ENCODE results near the gene IKZF4. TPM values are rescaled to one million over a fixed set of nuclear protein-coding genes. Genes with fewer than 3 reads are reported as not detected.
A peak's percentile ranks its signal among the peaks of the same experiment; 100 is the strongest.

The IKZF4 gene
- polyA plus RNA-seq, 1 donor from 2014 or later, result 0.35 TPM

DNA sequence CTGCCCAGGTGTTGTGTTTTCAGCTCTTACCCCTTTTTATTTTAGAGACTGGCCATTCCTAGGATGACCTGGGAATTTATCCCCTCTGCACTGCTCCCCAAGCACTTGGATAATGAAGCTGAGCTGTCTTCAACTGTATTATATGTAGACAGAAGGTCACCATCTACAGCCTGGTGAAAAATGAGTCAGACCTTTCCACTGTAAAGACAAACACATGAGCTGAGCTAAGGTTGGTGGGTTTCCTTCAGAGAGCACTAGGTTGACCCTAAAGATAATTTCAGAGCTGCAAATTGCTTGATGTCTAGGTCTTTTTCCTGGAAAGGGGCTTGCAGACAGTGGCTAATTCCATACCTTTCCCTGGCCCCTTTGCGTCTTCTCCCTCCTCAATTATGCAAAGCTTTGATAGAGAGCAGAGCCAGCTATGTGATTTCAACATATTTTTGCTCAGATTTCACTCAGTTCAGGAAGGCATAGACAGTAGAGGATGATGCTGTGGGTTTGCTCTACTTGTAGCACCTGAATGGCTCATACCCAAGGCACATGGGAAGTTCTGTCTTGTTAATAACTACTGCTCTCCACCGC, 9.2 kb upstream of the IKZF4 start:
- Mint-ChIP-seq H3K27me3 (no peaks in the 10 kb centered on the region), H3K27ac (no peak overlapping the region), H3K4me3 (peak overlapping the region in 1 of 4 donors; percentile 74), H3K36me3 (peaks cover 5% of the 10 kb centered on the region), H3K9me3 (no peaks in the 10 kb centered on the region), H3K4me1 (peaks cover 3 to 10% (median 9%) of the 10 kb centered on the region in 3 donors)

- Mint-ChIP-seq H3K4me1 (peaks cover 0 to 3% (median 0%) of the 10 kb centered on the region in 3 donors), H3K27me3 (no peaks in the 10 kb centered on the region), H3K27ac (no peak overlapping the region), H3K36me3 (peaks cover 5% of the 10 kb centered on the region), H3K4me3 (no peak overlapping the region), H3K9me3 (no peaks in the 10 kb centered on the region)
Measured at GRCh38 chr12:56013482-56013881, 7.4 kb upstream of the IKZF4 start.

GRCh38 chr12:56014205-56014604, 6.6 kb upstream of the IKZF4 start:
- peaks cover 0 to 1% (median 0%) of the 10 kb centered on the region in 3 donors for H3K4me1 Mint-ChIP-seq
- H3K27me3 Mint-ChIP-seq, result no peaks in the 10 kb centered on the region
- H3K9me3 Mint-ChIP-seq, result no peaks in the 10 kb centered on the region
- H3K4me3 Mint-ChIP-seq, result no peak overlapping the region
- H3K36me3 Mint-ChIP-seq, result peaks cover 5% of the 10 kb centered on the region
- no peak overlapping the region for H3K27ac Mint-ChIP-seq

DNA sequence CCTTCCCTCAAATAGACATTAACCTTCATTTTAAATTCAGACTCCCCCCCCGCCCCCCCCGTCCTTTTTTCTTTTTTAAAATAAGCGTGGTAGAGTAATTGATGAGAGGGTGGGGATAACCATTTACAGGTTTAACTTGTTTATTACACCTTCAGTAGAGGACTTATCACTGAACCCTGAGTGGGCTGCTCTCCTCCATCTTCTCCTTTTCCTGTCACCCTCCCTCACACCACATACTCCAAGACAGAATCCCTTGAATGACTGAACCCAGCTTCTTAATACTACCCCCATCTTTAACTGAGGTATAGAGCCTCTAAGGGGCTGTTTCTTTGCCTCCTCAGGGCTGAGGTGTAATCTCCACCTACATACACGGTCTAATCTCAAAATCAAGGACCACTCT, 3.7 kb upstream of the IKZF4 start:
- Mint-ChIP-seq H3K4me1 (peaks cover 0 to 4% (median 0%) of the 10 kb centered on the region in 3 donors), H3K27me3 (no peaks in the 10 kb centered on the region), H3K9me3 (no peaks in the 10 kb centered on the region), H3K4me3 (no peak overlapping the region), H3K36me3 (peaks cover 2% of the 10 kb centered on the region), H3K27ac (no peak overlapping the region)

DNA sequence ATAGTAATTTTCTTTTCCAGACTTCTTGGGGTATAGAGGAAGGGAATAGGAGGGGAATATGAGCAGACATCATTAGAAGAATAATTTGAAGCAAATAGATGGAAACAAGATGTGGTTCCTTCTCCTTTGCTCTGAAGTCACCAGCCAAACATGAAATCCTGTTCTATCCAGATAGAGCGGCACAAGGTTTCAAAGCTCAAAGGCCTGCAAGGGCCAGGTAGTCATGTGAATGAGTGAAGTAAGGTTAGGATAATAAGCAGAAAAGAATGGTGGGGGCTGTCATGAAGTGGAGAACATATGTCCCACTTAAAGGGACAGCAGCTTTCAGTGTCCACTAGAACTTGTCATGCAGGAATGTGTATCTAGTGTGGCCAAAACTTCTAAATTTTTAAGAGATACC, 2.5 kb upstream of the IKZF4 start:
- Mint-ChIP-seq H3K4me3 (no peak overlapping the region), H3K27ac (peak overlapping the region in 1 of 3 donors; percentile 40)

GRCh38 chr12:56021889-56022497, 1.1 kb downstream of the IKZF4 start:
- Mint-ChIP-seq H3K27me3 (no peaks in the 10 kb centered on the region), H3K27ac (no peak overlapping the region), H3K9me3 (no peaks in the 10 kb centered on the region), H3K4me1 (peaks cover 0 to 3% (median 0%) of the 10 kb centered on the region in 3 donors), H3K4me3 (no peak overlapping the region), H3K36me3 (peaks cover 2% of the 10 kb centered on the region)

More for the DNA sequence above, 2.5 kb upstream of the IKZF4 start:
- Mint-ChIP-seq H3K4me1 (peaks cover 0 to 4% (median 0%) of the 10 kb centered on the region in 3 donors), H3K27me3 (no peaks in the 10 kb centered on the region), H3K9me3 (no peaks in the 10 kb centered on the region), H3K36me3 (peaks cover 2% of the 10 kb centered on the region)

DNA sequence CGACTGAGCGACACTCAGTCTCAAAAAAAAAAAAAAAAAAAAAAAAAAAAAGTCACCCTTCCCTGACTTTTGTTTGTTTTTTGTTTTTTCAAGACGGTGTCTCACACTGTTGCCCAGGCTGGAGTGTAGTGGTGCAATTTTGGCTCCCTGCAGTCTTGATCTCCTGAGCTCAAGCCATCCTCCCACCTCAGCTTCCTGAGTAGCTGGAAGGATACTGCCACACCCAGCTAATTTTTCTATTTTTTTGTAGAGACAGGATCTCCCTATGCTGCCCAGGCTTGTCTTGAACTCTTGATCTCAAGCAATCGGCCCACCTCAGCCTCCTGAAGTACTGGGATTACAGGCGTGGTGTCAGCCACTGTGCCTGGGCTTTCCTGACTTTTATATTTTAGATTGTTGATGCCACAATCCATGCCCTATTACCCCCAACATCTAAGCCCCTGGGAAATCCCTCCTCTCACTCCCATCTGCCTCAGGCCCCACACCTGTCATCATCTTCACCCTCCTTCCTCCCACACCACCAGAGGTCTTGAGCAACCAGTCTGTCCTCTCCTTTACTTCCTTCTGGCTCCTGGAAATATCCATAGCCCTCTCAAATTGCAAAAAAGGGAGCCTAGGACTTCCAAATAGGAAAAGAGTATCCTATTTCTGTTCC, 7.8 kb downstream of the IKZF4 start:
- no peaks in the 10 kb centered on the region for H3K4me1 Mint-ChIP-seq
- no peak overlapping the region for H3K4me3 Mint-ChIP-seq
- H3K27ac Mint-ChIP-seq, result no peak overlapping the region
- H3K36me3 Mint-ChIP-seq, result peaks cover 6% of the 10 kb centered on the region
- no peaks in the 10 kb centered on the region for H3K27me3 Mint-ChIP-seq
- no peaks in the 10 kb centered on the region for H3K9me3 Mint-ChIP-seq

GRCh38 chr12:56029166-56029519, 8.3 kb downstream of the IKZF4 start:
- H3K27me3 Mint-ChIP-seq, result no peaks in the 10 kb centered on the region
- no peak overlapping the region for H3K4me3 Mint-ChIP-seq
- H3K4me1 Mint-ChIP-seq, result no peaks in the 10 kb centered on the region
- H3K27ac Mint-ChIP-seq, result no peak overlapping the region
- peaks cover 6% of the 10 kb centered on the region for H3K36me3 Mint-ChIP-seq
- H3K9me3 Mint-ChIP-seq, result no peaks in the 10 kb centered on the region

DNA sequence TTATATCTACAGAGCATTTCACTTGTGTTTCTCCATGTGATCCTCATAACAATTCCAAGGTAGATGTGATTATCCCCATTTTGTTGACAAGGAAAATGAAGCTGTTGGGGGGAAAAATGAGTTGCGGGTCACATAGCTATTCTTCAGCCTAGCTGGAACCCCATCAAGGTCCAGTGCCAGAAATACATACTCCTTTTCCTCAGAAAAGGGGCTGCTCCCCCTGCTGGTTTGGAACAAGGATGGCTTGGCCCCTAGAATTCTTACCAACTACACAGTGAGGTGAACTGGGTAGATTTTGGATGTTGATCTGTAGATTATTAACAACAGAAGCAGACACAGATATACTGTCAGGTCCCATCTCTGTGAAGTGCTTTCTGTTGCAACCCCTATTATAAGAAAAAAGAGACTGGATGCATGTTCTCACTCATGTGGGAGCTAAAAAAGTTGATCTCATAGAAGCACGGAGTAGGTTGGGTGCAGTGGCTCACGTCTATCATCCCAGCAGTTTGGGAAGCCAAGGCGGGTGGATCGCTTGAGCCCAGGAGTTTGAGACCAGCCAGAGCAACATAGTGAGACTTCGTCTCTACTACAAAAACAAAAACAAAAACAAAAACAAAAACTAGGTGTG, 8.9 kb downstream of the IKZF4 start:
- Mint-ChIP-seq H3K4me3 (peak overlapping the region in 1 of 4 donors; percentile 46), H3K27me3 (no peaks in the 10 kb centered on the region), H3K9me3 (no peaks in the 10 kb centered on the region), H3K27ac (peak overlapping the region in 1 of 3 donors; percentile 82), H3K4me1 (no peaks in the 10 kb centered on the region), H3K36me3 (peaks cover 6% of the 10 kb centered on the region)

GRCh38 chr12:56031987-56032386, 11.1 kb downstream of the IKZF4 start:
- Mint-ChIP-seq H3K36me3 (peaks cover 10% of the 10 kb centered on the region), H3K27ac (no peak overlapping the region), H3K27me3 (no peaks in the 10 kb centered on the region), H3K9me3 (no peaks in the 10 kb centered on the region), H3K4me1 (peaks cover 0 to 1% (median 0%) of the 10 kb centered on the region in 3 donors), H3K4me3 (no peak overlapping the region)

DNA sequence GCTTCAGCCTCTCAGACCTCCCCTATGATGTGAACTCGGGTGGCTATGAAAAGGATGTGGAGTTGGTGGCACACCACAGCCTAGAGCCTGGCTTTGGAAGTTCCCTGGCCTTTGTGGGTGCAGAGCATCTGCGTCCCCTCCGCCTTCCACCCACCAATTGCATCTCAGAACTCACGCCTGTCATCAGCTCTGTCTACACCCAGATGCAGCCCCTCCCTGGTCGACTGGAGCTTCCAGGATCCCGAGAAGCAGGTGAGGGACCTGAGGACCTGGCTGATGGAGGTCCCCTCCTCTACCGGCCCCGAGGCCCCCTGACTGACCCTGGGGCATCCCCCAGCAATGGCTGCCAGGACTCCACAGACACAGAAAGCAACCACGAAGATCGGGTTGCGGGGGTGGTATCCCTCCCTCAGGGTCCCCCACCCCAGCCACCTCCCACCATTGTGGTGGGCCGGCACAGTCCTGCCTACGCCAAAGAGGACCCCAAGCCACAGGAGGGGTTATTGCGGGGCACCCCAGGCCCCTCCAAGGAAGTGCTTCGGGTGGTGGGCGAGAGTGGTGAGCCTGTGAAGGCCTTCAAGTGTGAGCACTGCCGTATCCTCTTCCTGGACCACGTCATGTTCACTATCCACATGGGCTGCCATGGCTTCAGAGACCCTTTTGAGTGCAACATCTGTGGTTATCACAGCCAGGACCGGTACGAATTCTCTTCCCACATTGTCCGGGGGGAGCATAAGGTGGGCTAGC, 13.9 kb downstream of the IKZF4 start:
- peaks cover 0 to 1% (median 0%) of the 10 kb centered on the region in 3 donors for H3K4me1 Mint-ChIP-seq
- no peak overlapping the region for H3K4me3 Mint-ChIP-seq
- peaks cover 10% of the 10 kb centered on the region for H3K36me3 Mint-ChIP-seq
- no peak overlapping the region for H3K27ac Mint-ChIP-seq
- H3K9me3 Mint-ChIP-seq, result no peaks in the 10 kb centered on the region
- H3K27me3 Mint-ChIP-seq, result no peaks in the 10 kb centered on the region

- Mint-ChIP-seq H3K27ac (peak overlapping the region in 1 of 3 donors; percentile 39), H3K27me3 (no peaks in the 10 kb centered on the region), H3K4me3 (no peak overlapping the region), H3K9me3 (no peaks in the 10 kb centered on the region), H3K4me1 (peaks cover 2 to 5% (median 4%) of the 10 kb centered on the region in 3 donors), H3K36me3 (peaks cover 8% of the 10 kb centered on the region)
Measured at GRCh38 chr12:56037161-56037560, 16.3 kb downstream of the IKZF4 start.

- no peaks in the 10 kb centered on the region for H3K27me3 Mint-ChIP-seq
- peak overlapping the region in 1 of 3 donors; percentile 26 for H3K27ac Mint-ChIP-seq
- H3K4me1 Mint-ChIP-seq, result peaks cover 9 to 11% (median 10%) of the 10 kb centered on the region in 3 donors
- H3K4me3 Mint-ChIP-seq, result peak overlapping the region in 1 of 4 donors; percentile 22
- no peaks in the 10 kb centered on the region for H3K9me3 Mint-ChIP-seq
- H3K36me3 Mint-ChIP-seq, result peaks cover 8% of the 10 kb centered on the region
Measured at GRCh38 chr12:56038022-56038655, 17.3 kb downstream of the IKZF4 start.

DNA sequence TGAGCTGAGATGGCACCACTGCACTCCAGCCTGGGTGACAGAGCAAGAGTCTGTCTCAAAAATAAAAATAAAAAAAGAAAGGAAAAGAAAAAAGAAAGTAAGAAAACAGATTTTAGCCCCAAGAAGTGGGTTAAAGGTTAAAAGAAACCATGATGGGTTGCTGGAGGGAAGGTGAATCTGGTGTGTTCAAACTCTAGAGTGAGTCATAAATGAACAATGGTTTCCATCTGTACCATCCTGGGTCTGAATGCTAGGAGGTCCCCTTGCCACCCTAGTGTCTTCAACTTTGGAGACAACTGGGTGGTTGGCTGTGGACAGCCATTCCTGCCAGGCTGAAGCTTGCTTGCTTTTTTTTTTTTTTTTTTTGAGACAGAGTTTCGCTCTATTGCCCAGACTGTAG, 19.3 kb downstream of the IKZF4 start:
- Mint-ChIP-seq H3K27ac (peak overlapping the region in 1 of 3 donors; percentile 88), H3K4me3 (no peak overlapping the region), H3K27me3 (no peaks in the 10 kb centered on the region), H3K9me3 (no peaks in the 10 kb centered on the region), H3K4me1 (peaks cover 10 to 13% (median 12%) of the 10 kb centered on the region in 3 donors), H3K36me3 (peaks cover 11% of the 10 kb centered on the region)
